Retinal pigment epithelial cell (primary cell): ENCODE data around the gene STXBP6.
A peak's percentile ranks its signal among the peaks of the same experiment; 100 is the strongest.

ENCODE experiments used
- DNase-seq: peaks from one replicate; pipeline ENCODE4 v3.0.0-alpha.2; 2010; ENCODE audit warnings: low read depth
- H3K4me3 ChIP-seq: 2 replicates; pipeline ENCODE4 v1.5.1; 2011; ENCODE audit warnings: mild to moderate bottlenecking, low read length, control low read depth, moderate library complexity
- TF ChIP-seq, protein P1 (sequence below): conservative IDR thresholded peaks from 2 replicates; pipeline ENCODE4 v1.5.1; 2011; ENCODE audit warnings: low read depth, low read length, control low read depth, inconsistent platforms

Gene STXBP6

DNA sequence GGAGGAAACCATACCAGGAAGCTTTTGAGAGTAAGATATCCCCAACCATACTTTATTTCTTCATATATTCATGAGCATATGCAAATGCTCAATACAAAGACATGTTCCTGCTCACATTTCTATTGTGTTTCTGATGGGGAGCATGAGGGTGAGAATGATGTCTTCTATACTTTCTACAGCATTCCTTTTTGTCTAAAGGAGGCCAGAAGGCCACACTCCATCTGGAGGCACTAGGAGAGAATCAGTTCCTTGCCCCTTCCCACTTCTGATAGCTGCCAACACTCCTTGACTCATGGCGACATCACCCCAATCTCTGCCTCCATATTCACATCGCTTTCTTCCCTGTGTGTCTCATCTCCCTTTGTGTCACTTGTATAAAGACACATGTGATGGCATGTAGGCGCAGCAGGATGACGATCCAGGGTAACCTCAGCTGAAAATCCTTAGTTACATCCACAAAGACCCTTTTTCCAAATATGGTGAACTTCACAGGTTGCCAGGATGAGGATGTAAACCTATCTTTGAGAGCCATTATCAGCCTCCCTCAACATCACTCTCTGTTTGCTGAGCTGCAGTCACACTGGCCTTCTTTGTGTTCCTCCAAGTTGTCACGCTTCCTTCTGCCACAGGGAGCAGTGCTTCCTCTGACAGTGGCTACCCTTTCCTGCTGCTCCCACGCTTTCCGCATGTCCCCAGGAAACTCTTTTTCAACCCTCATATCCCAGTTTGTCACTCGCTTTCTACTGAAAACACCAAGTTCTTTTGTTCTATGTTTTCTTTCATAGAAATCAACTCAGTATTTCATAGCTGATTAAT is 96.9 kb downstream of the STXBP6 start:
- H3K4me3 ChIP-seq: no peak overlapping the region
- DNase-seq: no peak
- TF ChIP-seq, protein P1, sequence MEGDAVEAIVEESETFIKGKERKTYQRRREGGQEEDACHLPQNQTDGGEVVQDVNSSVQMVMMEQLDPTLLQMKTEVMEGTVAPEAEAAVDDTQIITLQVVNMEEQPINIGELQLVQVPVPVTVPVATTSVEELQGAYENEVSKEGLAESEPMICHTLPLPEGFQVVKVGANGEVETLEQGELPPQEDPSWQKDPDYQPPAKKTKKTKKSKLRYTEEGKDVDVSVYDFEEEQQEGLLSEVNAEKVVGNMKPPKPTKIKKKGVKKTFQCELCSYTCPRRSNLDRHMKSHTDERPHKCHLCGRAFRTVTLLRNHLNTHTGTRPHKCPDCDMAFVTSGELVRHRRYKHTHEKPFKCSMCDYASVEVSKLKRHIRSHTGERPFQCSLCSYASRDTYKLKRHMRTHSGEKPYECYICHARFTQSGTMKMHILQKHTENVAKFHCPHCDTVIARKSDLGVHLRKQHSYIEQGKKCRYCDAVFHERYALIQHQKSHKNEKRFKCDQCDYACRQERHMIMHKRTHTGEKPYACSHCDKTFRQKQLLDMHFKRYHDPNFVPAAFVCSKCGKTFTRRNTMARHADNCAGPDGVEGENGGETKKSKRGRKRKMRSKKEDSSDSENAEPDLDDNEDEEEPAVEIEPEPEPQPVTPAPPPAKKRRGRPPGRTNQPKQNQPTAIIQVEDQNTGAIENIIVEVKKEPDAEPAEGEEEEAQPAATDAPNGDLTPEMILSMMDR: peak; percentile 46

DNA sequence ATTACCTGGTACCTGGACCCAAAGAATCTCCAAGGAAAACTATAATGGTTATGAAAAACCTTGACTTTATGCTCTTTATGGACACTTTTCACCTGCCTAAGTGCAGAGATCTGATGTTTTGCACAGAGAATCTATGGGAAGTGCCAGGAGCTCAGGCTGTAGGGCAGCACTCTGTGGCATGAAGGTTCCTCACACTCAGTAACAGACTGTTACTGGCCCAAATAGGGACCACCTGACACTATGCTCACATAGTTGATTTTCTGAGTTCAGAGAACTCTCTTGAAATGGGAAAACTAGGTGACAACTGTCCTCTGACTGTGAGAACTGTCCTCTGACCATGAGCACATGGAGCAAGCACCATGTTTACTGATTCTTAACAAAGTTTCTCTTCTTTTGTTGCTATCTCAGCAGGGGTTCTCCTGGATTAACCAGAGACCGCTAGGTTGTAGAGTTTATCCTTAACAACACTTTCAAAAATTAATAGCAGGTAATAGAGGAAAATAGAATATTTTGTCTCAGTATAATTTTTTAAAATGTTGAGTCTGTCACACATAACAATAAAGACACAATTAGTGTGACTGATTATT is 101.6 kb downstream of the STXBP6 start:
- no peak overlapping the region for H3K4me3 ChIP-seq
- DNase-seq: no peak
- TF ChIP-seq, protein P1: no peak

DNA sequence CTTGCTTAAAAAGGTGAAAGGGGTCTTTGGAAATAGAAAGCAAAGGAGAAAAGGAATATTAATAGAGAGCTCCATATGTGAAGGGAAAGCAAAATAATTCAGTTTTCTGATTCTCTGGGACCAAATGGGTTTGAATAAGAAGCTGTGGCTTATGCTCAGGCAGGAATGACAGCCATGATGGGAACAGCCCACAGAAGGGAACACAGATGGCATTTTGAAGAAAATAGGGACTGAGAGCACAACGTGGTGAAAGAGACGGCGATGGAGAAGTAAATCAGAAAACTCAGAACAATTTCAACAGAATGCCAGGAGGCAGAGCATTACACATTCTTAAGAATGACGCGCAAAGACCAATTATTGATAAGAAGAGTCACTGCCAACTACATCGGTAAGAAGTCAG is 102.8 kb downstream of the STXBP6 start:
- H3K4me3 ChIP-seq: no peak overlapping the region
- DNase-seq: no peak
- TF ChIP-seq, protein P1: no peak

DNA sequence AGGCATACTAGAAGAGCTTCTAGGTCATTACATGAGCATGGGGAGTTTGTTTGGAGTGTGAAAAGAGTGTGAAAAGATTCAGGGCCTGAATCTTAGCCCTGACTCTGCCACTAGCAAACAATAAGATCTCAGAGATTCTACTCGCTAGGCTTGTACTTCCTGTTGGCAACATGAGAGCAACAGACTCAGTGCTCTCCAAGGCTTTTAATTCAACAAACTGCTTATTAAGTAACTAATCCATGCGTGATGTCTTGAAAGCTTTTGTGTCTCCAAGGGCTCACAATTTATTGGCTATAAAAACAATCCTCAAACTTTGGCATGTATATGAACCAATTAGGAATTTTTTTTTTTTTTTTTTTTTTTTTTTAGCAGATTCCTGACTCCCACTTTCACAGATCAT is 105.1 kb downstream of the STXBP6 start:
- no peak for DNase-seq
- TF ChIP-seq, protein P1: no peak
- H3K4me3 ChIP-seq: no peak overlapping the region

DNA sequence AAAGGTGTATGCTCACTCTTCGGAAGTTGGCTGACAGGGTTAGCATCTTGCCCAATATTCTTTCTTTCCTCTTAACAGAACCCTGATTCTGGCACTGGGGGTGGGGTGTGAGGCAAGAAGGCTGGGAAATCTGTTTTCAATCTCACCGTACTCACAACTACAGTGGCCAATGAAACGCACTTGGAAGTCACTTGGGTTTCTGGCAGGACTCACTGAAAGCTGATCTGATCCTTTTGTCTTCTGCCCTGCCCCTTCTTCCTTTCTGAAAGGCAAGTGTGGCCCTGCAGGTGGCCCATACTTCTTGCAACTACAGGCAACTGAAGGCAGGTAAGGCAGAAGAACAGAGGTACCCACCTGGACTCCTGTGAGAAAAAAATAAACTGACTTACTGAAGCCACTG is 106.9 kb downstream of the STXBP6 start:
- no peak for DNase-seq
- TF ChIP-seq, protein P1: no peak
- H3K4me3 ChIP-seq: no peak overlapping the region

DNA sequence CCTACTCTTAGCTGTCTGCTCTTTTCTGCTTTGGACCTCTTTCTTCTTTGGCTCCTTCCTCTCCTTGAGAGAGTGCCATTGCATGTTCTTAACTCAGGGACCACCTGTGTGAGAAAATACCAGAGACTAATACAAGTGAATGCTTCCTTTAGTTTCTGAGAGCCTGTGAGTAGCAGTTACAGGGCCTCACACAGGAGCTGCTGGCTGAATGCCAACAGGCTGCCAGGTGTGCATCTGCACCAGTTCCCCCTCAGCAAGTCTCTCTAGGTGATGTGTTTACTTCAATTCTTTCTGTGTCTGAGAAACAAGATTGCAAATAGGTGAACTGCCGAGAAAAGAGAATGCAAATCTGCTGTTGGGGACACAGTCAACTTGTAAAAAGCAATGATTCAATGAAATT is 108.2 kb downstream of the STXBP6 start:
- TF ChIP-seq, protein P1: no peak
- no peak for DNase-seq
- no peak overlapping the region for H3K4me3 ChIP-seq
